Measurements from ENCODE around the gene TMEM164.

DNA sequence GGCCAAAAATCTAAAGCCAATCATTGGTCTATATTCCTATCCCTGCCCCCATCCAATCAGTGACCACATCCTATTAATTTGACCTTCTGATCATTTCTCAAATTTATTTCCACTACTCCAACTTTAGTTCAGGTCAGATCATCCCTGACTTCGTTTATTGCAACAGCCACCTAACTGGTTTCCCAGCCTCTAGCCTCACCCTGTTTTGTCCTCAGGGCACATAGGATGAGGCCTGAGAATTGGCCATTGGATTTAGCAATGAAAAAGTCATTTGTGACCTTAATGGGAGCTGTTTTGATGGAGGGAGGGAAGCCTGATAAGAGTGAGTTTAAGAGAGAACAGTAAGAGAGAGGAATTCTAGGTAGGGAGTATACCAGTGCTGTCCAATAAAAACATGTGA, 160.0 kb downstream of the TMEM164 start:
- TF ChIP-seq TAF1 (IDR thresholded peaks at IDR 0.05; ENCODE audit: borderline replicate concordance, low read depth, low read length) (no peak), IRF4 (IDR thresholded peaks at IDR 0.05; ENCODE audit: low read depth, low read length) (no peak), POLR2A (IDR thresholded peaks at IDR 0.05; ENCODE audit: low read depth, low read length) (no peak), NR2C1 (IDR thresholded peaks at IDR 0.05) (no peak), SRF (IDR thresholded peaks at IDR 0.05; ENCODE audit: low read depth in 2 of 2, low read length in 2 of 2) (no peak)
- TF ChIP-seq, protein P1, sequence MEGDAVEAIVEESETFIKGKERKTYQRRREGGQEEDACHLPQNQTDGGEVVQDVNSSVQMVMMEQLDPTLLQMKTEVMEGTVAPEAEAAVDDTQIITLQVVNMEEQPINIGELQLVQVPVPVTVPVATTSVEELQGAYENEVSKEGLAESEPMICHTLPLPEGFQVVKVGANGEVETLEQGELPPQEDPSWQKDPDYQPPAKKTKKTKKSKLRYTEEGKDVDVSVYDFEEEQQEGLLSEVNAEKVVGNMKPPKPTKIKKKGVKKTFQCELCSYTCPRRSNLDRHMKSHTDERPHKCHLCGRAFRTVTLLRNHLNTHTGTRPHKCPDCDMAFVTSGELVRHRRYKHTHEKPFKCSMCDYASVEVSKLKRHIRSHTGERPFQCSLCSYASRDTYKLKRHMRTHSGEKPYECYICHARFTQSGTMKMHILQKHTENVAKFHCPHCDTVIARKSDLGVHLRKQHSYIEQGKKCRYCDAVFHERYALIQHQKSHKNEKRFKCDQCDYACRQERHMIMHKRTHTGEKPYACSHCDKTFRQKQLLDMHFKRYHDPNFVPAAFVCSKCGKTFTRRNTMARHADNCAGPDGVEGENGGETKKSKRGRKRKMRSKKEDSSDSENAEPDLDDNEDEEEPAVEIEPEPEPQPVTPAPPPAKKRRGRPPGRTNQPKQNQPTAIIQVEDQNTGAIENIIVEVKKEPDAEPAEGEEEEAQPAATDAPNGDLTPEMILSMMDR (IDR thresholded peaks at IDR 0.05 in 2 of 3, conservative IDR thresholded peaks at IDR 0.05 in 1 of 3; ENCODE audit: control insufficient read depth in 2 of 3, extremely low read depth in 1 of 3, insufficient read depth in 1 of 3, low read depth in 3 of 3, low read length in 3 of 3) = no peak

Measured in GM12878 (cell line).